Ishikawa (cell line): Measurements from ENCODE around the gene NOD2.

Source experiments
- CEBPB ChIP-seq: IDR thresholded peaks from 2 replicates; pipeline ENCODE4 v1.6.1; 2012
- TF ChIP-seq, protein P1 (sequence below): IDR thresholded peaks from 2 replicates; pipeline ENCODE4 v1.6.1; 2012; ENCODE audit warnings: low read depth, mild to moderate bottlenecking

DNA sequence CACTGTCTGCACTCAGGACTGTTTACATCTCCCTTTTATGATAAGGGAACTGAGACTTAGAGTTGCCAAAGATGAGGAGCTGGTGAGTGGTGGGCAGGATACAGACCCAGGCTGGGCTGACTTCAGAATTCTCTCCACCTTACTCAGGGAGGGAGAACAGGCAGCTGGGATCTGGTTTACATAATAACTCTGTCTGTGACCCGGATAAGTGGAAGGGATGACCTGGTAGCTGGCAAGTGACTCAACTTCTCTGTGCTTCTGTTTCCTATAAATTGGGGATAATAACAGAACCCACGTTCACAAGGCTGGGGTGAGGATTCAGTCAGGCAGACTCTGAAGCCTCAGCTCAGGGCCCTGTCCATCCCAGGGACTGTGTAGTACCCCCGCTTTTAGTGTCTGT is 14.9 kb upstream of the NOD2 start:
- TF ChIP-seq, protein P1, sequence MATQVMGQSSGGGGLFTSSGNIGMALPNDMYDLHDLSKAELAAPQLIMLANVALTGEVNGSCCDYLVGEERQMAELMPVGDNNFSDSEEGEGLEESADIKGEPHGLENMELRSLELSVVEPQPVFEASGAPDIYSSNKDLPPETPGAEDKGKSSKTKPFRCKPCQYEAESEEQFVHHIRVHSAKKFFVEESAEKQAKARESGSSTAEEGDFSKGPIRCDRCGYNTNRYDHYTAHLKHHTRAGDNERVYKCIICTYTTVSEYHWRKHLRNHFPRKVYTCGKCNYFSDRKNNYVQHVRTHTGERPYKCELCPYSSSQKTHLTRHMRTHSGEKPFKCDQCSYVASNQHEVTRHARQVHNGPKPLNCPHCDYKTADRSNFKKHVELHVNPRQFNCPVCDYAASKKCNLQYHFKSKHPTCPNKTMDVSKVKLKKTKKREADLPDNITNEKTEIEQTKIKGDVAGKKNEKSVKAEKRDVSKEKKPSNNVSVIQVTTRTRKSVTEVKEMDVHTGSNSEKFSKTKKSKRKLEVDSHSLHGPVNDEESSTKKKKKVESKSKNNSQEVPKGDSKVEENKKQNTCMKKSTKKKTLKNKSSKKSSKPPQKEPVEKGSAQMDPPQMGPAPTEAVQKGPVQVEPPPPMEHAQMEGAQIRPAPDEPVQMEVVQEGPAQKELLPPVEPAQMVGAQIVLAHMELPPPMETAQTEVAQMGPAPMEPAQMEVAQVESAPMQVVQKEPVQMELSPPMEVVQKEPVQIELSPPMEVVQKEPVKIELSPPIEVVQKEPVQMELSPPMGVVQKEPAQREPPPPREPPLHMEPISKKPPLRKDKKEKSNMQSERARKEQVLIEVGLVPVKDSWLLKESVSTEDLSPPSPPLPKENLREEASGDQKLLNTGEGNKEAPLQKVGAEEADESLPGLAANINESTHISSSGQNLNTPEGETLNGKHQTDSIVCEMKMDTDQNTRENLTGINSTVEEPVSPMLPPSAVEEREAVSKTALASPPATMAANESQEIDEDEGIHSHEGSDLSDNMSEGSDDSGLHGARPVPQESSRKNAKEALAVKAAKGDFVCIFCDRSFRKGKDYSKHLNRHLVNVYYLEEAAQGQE = no peak
- TF ChIP-seq CEBPB = no peak
